ENCODE data around the gene ATG13. TPM values are rescaled to one million over a fixed set of nuclear protein-coding genes. Genes with fewer than 3 reads are reported as not detected.

ATG13 gene
- total RNA-seq, 2 donors from 2014 or later, result 110 to 129 TPM

DNA sequence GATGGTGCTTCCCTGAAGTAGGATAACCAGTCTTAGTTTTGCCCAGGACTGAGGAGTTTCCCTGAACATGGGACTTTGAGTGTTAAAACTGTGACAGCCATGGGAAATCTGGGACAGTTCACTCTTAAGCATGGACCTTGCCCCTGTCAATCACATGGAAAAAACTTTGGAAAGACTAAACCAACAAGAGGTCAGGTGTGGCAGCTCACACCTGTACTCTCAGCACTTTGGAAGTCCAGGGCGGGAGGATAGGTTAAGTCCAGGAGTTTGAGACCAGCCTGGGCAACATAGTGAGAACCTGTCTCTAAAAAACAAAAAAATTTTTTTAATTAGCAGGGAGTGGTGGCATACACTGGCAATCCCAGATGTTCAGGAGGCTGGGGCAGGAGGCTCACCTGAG, 20.2 kb upstream of the ATG13 start:
- H3K27me3 Mint-ChIP-seq, result no peaks in the 10 kb centered on the region
- DNase-seq, result no peak
- peaks cover 2% of the 10 kb centered on the region for H3K36me3 Mint-ChIP-seq (ENCODE audit: low read depth)
- peaks cover 16% of the 10 kb centered on the region for H3K4me1 Mint-ChIP-seq
- ATAC-seq, result no peak
- peak overlapping the region; percentile 67 for H3K27ac Mint-ChIP-seq
- H3K4me3 Mint-ChIP-seq, result no peak overlapping the region
- no peaks in the 10 kb centered on the region for H3K9me3 ChIP-seq (ENCODE audit: control insufficient read depth, low read length, poor library complexity, severe bottlenecking)

DNA sequence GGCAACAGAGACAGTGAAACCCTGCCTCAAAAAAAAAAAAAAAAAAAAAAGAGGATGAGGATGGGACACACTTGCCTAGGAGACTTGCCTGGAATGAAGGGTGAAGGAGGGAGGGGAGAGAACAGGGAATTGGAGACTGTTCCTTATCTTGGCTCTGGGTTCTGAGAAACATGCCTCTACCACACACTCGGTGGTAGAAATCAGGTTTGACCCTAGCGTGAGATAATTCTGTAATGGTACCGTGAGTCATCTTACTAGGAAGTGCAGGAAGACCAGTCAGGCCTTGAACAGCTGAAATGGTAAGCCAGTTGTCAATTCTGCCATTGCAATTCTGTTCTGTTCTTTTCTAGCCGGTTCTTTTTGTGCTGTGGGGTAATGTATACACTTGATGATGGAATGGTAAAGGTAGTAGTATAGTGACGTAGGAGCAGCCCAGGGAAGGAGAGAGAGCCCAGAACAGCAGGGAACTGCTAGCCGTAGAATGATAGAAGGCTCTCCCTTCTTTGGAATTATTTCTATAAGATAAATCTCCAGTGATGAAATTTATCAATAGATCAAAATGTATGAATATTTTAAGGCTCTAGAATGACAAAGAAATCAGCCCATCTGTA, 19.6 kb upstream of the ATG13 start:
- Mint-ChIP-seq H3K27me3 (no peaks in the 10 kb centered on the region), H3K4me1 (peaks cover 13% of the 10 kb centered on the region), H3K27ac (peak overlapping the region; percentile 67), H3K36me3 (ENCODE audit: low read depth) (peaks cover 2% of the 10 kb centered on the region), H3K4me3 (no peak overlapping the region)
- DNase-seq, result no peak
- H3K9me3 ChIP-seq (ENCODE audit: control insufficient read depth, low read length, poor library complexity, severe bottlenecking), result no peaks in the 10 kb centered on the region
- ATAC-seq, result no peak

DNA sequence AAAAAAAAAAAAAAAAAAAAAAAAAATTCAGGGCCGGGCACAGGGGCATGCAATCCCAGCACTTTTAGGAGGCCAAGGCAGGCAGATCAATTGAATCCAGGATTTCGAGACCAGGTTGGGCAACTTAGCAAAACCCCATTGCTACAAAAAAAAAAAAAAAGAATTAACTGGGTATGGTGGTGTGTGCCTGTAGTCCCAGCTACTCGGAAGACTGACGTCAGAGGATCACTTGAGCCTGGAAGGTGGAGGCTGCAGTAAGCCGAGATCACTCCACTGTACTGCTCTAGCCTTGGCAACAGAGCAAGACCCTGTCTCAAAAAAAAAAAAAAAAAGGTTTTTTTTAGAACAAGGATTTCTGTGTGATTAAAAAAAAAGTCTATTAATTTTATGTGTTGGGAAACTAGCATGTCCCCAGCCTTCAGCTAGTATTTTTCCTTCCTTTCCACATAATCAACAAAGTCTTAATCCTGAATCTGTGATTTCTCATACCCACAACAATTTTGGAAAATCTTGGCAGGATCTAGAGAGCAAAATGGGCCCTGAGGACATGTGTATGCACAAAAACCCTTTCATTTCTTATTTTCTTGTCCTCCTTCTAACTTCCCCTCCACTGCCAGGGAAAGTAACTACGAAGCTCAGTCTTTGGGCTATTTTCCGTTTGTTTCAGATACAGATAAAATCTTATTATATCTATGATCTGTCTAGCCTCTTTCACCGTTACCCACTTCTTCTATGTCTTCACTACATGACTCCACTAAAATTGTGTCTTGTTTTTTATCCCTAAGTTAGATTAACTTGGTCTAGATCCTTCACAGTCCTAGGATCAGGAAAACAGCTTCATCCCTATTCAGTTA, 17.8 kb upstream of the ATG13 start:
- no peak overlapping the region for H3K4me3 Mint-ChIP-seq
- ATAC-seq (no peak), DNase-seq (no peak)
- H3K4me1 Mint-ChIP-seq, result no peaks in the 10 kb centered on the region
- H3K27me3 Mint-ChIP-seq, result no peaks in the 10 kb centered on the region
- H3K9me3 ChIP-seq (ENCODE audit: control insufficient read depth, low read length, poor library complexity, severe bottlenecking), result no peaks in the 10 kb centered on the region
- H3K27ac Mint-ChIP-seq, result no peak overlapping the region
- H3K36me3 Mint-ChIP-seq (ENCODE audit: low read depth), result no peaks in the 10 kb centered on the region

GRCh38 chr11:46600194-46600960, 17.0 kb upstream of the ATG13 start:
- Mint-ChIP-seq H3K36me3 (ENCODE audit: low read depth) (no peaks in the 10 kb centered on the region), H3K4me3 (no peak overlapping the region), H3K27me3 (no peaks in the 10 kb centered on the region), H3K27ac (no peak overlapping the region), H3K4me1 (no peaks in the 10 kb centered on the region)
- DNase-seq, result no peak
- H3K9me3 ChIP-seq (ENCODE audit: control insufficient read depth, low read length, poor library complexity, severe bottlenecking), result no peaks in the 10 kb centered on the region
- ATAC-seq, result no peak

DNA sequence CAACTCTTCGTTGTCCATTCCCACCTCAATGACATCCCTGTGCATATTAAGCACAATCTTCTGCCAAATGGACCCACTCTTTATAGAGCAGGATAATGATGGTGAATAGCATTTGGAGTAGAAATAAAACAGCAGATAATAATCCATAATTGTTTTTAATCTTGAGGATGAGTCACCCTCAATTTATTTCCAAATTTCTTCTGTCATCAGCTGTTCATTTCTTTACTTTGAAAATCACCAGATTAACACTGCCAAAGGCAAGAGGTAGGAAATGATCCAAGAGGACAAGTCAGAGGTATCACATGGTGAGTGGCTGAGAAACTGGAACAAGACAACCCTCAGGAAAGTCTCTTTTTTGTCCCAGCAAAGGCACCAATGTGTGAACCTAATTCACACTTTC, 16.2 kb upstream of the ATG13 start:
- ATAC-seq, result no peak
- no peaks in the 10 kb centered on the region for H3K4me1 Mint-ChIP-seq
- no peak for DNase-seq
- H3K4me3 Mint-ChIP-seq, result no peak overlapping the region
- no peaks in the 10 kb centered on the region for H3K27me3 Mint-ChIP-seq
- no peaks in the 10 kb centered on the region for H3K9me3 ChIP-seq (ENCODE audit: control insufficient read depth, low read length, poor library complexity, severe bottlenecking)
- no peaks in the 10 kb centered on the region for H3K36me3 Mint-ChIP-seq (ENCODE audit: low read depth)
- H3K27ac Mint-ChIP-seq, result no peak overlapping the region

DNA sequence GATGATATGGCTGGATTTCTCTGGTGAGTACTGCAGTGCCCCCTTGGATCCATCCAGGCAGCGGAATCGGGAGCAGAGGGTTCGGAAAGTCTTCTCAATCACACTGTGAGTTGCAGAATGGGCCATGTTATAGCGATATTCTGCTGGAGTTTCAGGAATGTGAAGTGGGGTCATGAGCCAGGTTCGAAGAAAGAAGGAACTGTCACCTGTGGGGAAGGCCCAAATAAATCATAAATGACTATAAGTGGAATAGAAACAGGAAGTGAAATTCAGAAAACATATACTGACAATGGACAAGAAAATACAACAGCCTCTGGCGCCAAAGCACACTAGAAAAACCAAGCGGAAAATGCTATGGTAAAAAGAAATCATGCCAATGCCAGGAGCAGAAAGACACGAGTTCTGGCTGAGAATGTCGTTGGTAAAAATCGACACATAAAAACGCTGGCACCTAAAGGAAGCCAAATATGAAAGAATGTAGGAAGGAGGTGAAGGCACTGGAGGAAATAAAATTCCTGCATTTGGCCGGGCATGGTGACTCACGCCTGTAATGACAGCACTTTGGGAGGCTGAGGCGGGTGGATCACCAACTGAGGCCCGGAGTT, 13.5 kb upstream of the ATG13 start:
- H3K27me3 Mint-ChIP-seq, result no peaks in the 10 kb centered on the region
- no peak overlapping the region for H3K4me3 Mint-ChIP-seq
- no peaks in the 10 kb centered on the region for H3K36me3 Mint-ChIP-seq (ENCODE audit: low read depth)
- no peaks in the 10 kb centered on the region for H3K9me3 ChIP-seq (ENCODE audit: control insufficient read depth, low read length, poor library complexity, severe bottlenecking)
- H3K27ac Mint-ChIP-seq, result no peak overlapping the region
- H3K4me1 Mint-ChIP-seq, result peaks cover 3% of the 10 kb centered on the region
- ATAC-seq (no peak), DNase-seq (no peak)

DNA sequence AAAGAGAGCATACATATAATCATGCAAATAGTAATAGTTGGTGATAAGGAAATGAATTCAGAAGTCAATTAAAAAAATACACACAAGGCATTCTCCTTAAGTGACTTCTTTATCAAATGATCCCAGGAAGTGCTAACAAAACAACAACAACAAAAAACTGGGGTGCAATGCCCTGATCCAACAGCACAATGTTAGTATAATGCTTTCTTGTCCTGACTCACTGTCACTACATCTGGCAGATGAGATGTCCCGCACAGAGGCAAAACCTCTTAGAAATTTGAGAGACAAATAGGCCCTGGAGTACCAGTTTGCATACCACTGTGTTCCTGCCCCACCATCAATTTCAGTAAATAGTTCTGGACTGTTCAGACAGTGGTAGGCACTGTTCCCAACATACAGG, 12.6 kb upstream of the ATG13 start:
- H3K9me3 ChIP-seq (ENCODE audit: control insufficient read depth, low read length, poor library complexity, severe bottlenecking), result no peaks in the 10 kb centered on the region
- no peaks in the 10 kb centered on the region for H3K36me3 Mint-ChIP-seq (ENCODE audit: low read depth)
- DNase-seq (no peak), ATAC-seq (no peak)
- H3K27ac Mint-ChIP-seq, result no peak overlapping the region
- H3K4me1 Mint-ChIP-seq, result peaks cover 3% of the 10 kb centered on the region
- no peaks in the 10 kb centered on the region for H3K27me3 Mint-ChIP-seq
- no peak overlapping the region for H3K4me3 Mint-ChIP-seq

DNA sequence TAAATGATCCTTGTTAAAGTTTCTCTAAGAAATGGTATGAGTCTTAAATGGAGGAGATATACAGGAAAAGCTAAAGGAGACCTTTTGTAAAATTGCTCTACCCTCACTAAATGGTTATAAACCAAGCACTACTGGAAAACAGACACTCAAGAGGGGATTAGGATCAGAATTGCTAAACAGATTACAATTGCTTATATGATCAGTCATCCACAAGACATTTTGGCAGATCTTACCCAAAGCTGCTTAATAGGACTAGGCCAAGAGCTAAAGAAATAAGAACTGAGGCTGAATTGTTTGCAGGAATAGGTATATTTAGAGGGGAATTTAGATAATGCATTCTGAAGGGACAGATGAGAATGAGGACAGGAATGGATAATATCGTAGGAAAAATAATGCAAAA, 9.8 kb upstream of the ATG13 start:
- DNase-seq (no peak), ATAC-seq (no peak)
- no peaks in the 10 kb centered on the region for H3K36me3 Mint-ChIP-seq (ENCODE audit: low read depth)
- no peak overlapping the region for H3K4me3 Mint-ChIP-seq
- no peaks in the 10 kb centered on the region for H3K27me3 Mint-ChIP-seq
- H3K9me3 ChIP-seq (ENCODE audit: control insufficient read depth, low read length, poor library complexity, severe bottlenecking), result no peaks in the 10 kb centered on the region
- H3K27ac Mint-ChIP-seq, result no peak overlapping the region
- peaks cover 3% of the 10 kb centered on the region for H3K4me1 Mint-ChIP-seq

GRCh38 chr11:46609386-46609785, 8.0 kb upstream of the ATG13 start:
- H3K36me3 Mint-ChIP-seq (ENCODE audit: low read depth), result no peaks in the 10 kb centered on the region
- no peak overlapping the region for H3K27ac Mint-ChIP-seq
- DNase-seq (no peak), ATAC-seq (no peak)
- no peaks in the 10 kb centered on the region for H3K27me3 Mint-ChIP-seq
- H3K9me3 ChIP-seq (ENCODE audit: control insufficient read depth, low read length, poor library complexity, severe bottlenecking), result no peaks in the 10 kb centered on the region
- H3K4me3 Mint-ChIP-seq, result no peak overlapping the region
- peaks cover 3% of the 10 kb centered on the region for H3K4me1 Mint-ChIP-seq

GRCh38 chr11:46611526-46612304, 5.6 kb upstream of the ATG13 start:
- no peaks in the 10 kb centered on the region for H3K36me3 Mint-ChIP-seq (ENCODE audit: low read depth)
- no peaks in the 10 kb centered on the region for H3K9me3 ChIP-seq (ENCODE audit: control insufficient read depth, low read length, poor library complexity, severe bottlenecking)
- no peak overlapping the region for H3K27ac Mint-ChIP-seq
- no peak overlapping the region for H3K4me3 Mint-ChIP-seq
- ATAC-seq (no peak), DNase-seq (no peak)
- no peaks in the 10 kb centered on the region for H3K27me3 Mint-ChIP-seq
- H3K4me1 Mint-ChIP-seq, result peaks cover 10% of the 10 kb centered on the region

DNA sequence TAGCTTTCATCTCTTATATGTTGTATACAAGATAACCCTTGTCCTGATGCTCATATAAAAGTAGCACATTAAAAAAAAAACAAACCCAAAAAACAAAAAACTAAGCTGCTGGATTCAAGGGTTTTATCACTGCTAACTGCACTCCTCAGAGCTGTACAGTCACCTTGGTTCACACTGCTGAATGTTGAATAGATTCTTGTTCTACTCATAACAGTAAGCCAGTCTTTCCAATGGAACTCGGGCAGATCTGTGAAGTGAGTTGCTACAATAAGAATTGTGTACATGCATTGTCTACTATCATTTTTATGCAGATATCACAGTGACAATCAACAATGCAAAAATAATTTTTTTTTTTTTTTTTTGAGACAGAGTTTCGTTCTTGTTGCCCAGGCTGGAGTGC, 5.0 kb upstream of the ATG13 start:
- DNase-seq, result no peak
- no peaks in the 10 kb centered on the region for H3K36me3 Mint-ChIP-seq (ENCODE audit: low read depth)
- H3K4me3 Mint-ChIP-seq, result no peak overlapping the region
- no peaks in the 10 kb centered on the region for H3K27me3 Mint-ChIP-seq
- peaks cover 12% of the 10 kb centered on the region for H3K4me1 Mint-ChIP-seq
- no peak overlapping the region for H3K27ac Mint-ChIP-seq
- no peak for ATAC-seq
- no peaks in the 10 kb centered on the region for H3K9me3 ChIP-seq (ENCODE audit: control insufficient read depth, low read length, poor library complexity, severe bottlenecking)

DNA sequence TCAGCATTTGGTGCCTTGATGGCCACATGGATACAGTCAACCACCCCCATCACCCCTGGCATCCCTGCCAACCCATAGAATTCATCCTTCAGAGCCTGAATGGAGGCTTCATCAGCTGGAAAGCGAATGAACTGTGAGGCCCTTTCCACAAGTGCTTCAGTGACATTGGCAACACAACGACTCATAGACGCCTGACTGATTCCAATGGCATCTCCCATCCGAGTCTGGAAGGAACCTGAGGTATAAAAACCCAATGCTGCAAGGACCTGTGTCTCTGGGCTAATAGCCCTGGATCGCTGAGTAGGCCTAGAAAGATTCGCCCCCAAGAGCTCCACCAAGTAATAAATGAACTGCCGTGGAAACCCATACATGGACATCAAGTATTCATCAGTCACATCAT, 1.6 kb upstream of the ATG13 start:
- Mint-ChIP-seq H3K4me1 (peaks cover 25% of the 10 kb centered on the region), H3K27ac (no peak overlapping the region), H3K27me3 (no peaks in the 10 kb centered on the region), H3K4me3 (peak overlapping the region; percentile 96), H3K36me3 (ENCODE audit: low read depth) (no peaks in the 10 kb centered on the region)
- ATAC-seq (no peak), DNase-seq (no peak)
- no peaks in the 10 kb centered on the region for H3K9me3 ChIP-seq (ENCODE audit: control insufficient read depth, low read length, poor library complexity, severe bottlenecking)

All from T-helper 17 cell (primary cell).